ENCODE data around the gene MMS19.
"Not testable (repeated sequence)": the region's sequence is repeated elsewhere in the genome, so short reads cannot be mapped to it uniquely, and the experiment has no call there.

MMS19 gene

DNA sequence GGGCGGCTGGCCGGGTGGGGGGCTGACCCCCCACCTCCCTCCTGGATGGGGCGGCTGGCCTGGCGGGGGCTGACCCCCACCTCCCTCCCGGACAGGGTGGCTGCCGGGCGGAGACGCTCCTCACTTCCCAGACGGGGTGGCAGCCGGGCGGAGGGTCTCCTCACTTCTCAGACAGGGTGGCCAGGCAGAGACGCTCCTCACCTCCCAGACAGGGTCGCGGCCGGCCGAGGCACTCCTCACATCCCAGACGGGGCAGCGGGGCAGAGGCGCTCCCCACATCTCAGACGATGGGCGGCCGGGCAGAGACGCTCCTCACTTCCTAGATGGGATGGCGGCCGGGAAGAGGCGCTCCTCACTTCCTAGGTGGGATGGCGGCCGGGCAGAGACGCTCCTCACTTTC, 30.7 kb upstream of the MMS19 start:
- DNase-seq, result not testable (repeated sequence)

DNA sequence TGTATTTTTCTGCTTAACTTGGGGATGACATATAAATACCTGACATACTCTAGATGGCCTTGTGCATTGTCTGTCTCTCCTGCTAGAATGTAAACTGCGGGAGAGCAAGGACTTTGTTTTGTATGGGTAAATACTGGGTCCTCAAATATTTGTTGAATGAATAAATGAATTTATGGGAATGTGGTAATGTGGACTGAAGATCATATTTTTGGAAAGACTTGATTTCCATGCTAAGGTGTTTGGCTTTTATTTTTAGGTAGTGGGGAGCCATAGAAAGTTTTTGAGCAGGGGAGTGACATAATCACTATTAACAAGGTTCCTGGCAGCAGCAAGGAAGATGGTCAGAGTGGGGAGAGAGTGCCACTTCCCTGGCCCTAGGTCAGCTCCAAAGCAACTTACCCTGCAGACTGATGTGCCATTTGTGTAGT, 27.5 kb upstream of the MMS19 start:
- no peak for DNase-seq

DNA sequence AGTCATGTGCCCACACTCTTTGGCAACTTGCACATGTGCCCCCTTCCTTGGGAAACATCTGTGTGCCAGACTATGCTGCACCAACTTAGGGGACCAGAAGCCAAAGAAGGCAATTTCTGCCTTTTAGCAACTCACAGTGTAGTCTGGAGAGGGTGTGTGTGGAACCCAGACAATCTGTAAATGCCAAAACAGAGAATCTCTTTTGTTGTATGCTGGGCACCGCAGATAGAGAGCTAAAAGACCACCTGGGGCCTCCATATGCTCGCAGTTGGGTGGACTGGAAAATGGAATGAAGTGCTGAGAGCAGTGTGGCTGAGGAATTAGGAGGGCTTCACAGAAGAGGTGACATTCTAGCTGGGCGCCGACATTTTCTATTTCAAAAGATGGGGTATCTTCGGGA, 26.9 kb upstream of the MMS19 start:
- no peak for DNase-seq

DNA sequence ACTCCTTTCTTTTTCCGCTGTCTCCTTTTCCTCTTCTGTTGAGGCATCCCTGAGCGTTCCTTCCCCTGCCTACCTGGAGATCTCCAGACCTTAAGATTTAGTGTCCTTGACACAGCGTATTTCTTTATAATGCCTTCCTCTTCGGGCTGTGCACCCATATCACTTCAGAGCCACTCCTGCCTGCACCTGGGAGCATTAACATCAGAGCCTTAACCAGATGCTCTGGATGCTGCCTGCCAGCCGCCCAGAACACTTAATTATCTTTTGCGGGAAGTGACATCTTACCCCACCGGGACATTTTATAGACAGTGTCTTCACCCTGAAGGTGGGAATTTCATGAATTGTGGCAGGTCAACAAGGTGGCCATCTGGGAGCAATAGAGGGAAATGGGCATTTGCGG, 24.7 kb upstream of the MMS19 start:
- DNase-seq, result no peak

DNA sequence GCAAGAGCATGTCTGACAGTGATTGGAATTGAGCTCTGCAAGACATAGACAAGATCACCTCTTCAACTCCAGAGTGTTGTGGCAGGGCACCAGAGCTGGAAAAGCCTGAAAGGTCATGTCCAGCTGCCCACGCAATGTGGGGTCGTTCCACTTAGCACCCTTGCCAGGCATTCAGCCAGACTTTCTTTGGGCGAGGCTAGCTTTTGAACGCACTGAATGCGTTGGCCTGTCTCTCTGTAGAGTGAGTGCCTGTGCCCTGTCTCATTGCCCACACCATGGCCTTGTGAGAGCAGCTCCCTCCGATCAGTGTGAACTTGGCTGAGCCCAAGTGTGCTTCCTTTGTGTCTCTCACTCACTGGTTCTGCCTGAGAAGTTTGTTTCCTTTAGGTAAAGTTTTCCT, 23.8 kb upstream of the MMS19 start:
- no peak for DNase-seq

DNA sequence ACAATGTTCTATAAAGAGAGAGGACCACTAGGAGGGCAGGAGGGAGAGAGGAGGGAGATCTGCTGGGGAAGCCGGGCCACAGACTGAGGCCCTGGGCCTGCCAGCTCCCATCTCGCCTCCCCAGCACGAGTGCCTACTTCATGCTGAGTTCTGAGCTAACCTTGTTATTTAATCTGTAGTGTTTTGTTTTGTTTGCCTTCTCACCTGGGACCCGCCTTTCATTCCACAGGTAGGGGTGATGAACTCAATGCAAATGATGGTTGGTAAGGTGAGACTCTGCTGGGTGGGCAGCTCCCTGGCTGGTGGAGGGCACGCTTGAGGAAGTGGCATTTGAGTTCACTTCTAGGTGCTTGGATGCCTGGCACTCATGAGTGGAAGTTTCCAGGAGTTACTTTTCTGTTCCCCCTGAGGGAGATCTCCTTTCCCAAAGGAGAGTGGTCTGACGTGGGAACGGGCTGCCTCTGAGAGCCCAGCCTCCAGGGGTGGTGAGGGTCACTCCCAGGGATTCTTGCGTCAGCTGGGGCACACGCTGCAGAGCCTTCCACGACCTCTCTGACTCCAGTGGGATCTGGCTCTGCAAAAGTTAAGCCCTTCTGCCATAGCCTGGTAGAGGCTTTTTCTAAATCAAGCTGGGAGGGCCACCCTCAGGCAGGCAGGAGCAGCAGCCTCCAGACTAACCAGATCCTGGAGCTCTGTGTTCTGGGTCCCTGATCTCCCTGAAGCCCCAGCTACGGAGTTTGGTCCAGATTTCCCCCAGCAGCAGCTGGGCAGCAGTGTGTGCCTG, 22.9 kb upstream of the MMS19 start:
- DNase-seq, result no peak

DNA sequence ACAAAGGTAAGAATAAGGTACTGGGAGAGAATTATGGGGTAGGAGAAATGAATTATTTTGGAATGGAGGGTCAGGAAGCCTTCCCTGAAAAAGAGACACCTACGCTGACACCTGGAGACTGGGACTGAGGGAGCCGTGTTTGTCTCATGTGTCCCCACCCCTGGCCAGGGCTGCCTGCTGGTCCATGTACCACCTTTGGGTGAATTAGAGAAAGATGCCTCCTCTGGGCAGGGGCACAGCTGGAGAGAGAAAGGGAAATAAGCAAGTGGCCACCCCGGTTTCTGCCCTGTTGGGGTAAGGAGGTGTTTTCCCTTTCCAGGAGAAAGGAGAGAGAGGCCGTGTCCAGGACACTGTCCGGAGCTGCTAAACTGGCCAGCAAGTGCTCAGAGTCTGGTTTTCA, 22.3 kb upstream of the MMS19 start:
- DNase-seq, result no peak

DNA sequence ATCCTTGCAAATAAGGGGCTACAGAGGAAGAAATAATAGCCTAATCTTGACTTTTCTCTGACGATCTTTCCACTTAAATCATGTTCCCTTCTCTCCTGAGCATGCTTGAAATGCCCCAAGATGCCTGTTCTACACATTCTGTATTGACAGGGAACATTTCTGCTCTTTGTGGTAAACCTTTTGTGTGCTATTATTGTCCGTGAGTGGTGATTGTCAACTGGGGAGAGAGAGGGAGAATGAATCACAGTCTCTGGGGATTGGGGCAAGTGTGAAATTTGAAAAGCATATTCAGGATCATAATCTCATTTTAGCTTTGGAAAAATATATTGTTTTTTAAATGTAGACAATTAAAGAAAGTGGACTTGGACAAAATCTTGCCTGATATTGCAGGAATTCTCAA, 21.1 kb upstream of the MMS19 start:
- DNase-seq, result no peak

DNA sequence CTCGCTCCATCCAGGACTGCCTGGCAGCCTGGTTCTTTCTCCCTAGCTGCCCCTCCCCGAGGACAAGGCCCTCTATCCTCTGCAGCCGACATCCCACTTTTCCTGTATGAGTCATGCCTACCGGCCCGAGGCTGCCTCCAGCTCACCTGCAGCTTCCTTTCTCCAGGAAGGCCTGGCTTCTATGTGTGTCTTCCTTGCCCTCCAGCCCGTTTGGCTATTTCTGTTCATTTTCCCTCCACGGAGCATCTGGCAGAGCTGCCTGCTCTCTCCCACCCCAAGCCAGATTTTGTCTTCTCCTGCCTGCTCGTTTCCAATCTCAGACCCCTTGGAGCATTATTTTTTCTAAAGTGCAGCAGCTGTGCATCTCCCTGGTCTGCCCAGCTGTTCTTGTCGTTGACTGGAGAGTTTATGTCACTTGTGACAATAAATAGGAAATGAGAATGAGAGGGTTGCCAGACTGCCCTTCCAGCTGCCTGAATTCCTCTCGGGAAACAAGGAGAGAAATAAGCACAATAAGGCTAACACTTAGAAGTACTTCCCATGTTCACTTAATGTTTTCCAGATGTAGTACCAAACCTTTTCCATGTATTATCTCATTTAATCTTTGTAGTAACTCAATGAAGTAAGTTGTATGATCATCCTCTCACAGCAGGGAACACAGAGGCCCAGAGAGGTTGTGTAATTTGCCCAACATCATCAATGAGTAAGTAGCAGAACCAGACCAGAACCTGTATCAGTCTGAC, 20.2 kb upstream of the MMS19 start:
- peak; percentile 10 for DNase-seq

DNA sequence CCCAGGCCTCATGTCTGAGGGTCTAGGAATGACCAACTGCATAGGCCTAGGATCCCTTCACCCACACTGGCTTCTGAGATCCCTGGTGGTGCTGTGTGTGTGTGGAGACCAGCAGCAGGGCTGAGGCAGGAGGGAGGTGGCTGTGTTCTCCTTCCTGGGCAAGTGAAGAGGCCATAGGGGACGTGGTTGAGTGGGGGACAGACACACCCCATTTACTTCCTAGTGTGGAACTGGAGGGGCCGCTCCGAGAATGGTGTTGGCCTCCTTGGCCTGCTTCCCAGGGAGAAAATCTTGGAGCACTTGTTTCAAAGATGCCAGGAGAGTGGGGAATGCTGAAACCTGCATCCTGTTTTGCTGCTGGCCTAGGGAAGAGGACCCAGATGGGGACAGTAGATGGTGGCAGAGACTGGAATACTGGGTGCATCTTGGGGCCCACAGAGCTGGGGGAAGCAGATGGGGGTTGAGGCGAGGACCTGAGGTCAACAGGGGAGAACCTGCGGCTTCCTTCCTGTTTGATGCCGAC, 19.6 kb upstream of the MMS19 start:
- DNase-seq, result no peak

DNA sequence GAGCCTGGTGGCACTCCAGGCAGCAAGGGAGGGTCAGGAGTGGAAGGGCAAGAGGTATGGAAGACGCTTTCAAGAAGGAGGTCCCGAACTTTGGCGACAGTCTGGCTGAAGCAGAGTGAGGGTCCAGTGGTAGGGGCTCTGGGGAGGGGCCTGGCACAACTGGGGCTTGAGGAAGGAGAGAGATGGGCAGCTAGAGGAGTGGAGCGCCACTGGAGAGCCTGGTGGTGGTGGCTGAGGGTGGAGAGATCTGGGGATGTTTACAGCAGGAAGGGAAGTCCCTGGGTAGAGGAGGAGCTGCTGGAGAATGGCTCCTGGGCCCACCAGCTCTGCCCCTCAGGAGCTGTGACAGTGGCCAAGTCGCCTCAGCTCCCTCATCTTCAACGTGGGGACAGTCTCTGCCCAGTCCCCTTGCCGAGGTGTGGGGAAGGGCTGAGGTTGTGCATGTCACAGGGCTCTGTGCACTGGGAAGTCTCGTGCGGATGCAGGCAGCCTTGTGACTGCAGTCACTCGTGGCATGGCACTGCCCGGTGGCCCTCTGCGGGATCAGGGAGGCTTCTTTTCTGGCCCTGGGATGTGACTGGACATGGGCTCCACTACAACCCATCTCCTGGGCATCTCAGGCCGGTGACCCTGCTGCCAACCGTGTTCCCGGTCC, 19.0 kb upstream of the MMS19 start:
- no peak for DNase-seq

DNA sequence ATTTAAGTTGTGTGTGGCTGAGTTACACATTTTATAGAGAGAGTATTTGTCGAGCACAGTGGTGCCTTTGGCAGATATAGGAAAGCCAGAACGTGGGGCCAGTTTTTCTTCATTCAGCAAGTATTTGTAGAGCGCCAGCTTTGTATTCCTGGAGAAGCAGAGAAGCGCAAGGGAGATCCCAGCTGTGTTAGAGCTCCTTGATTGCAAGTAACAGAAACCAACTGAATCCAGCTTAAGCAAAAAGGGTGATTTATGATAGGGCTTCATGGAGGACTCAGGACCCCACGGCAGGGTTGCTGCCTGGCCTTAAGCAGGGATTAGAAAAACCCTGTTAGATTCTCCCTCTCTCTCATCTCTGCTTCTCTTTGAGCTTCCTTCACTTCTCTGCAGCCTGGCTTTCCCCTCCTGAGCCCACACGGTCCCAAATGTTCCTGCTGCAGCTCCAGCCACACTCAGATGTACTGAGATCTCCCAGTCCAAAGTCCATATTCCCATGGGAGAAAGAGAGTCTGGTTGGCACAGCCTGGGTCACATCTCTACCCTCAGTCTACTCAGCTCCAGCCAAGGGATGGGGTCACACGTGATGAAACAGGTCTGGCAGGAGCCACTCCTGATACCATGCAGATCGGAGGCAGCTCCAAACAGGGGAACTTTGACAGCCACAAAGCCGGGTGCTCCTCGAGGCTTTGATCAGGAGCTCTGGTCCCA, 17.2 kb upstream of the MMS19 start:
- DNase-seq, result no peak

DNA sequence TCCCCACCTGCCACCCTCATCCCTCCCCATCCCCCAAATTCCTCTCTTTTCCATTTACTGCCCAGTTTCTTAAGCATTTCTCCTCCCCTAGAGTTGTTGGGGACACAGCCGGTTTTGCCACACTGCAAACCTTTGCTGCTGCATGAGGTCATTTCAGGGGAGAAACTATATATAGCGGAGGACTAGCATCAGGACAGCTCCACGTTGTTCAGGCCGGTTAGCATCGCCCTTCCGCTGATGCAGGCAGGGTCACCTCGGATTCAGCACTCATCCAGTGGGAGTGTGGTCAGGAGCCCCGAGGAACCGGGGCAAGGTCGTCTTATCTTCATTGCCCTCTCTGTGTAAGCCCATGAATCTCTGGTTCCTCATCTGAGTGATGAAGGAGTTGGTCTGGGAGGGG, 16.1 kb upstream of the MMS19 start:
- no peak for DNase-seq

DNA sequence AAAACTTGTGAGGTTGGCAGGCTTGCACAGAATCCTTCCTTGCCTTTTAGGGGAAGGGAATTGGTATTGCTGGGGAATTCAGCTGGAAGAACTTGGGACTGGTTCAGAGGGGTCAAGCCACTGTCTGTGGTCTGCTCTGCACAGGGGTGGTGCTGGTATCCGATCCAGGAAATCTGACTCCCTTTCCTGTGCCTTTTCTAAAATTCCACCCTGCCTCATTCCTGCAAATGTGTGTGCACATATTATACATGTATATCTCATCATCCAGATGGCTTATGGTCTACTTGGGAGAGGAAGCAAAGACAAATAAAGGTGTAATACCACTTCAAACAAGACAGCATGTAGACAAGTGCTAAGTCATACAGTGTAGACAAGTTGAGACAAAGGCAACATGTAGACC, 14.8 kb upstream of the MMS19 start:
- no peak for DNase-seq

DNA sequence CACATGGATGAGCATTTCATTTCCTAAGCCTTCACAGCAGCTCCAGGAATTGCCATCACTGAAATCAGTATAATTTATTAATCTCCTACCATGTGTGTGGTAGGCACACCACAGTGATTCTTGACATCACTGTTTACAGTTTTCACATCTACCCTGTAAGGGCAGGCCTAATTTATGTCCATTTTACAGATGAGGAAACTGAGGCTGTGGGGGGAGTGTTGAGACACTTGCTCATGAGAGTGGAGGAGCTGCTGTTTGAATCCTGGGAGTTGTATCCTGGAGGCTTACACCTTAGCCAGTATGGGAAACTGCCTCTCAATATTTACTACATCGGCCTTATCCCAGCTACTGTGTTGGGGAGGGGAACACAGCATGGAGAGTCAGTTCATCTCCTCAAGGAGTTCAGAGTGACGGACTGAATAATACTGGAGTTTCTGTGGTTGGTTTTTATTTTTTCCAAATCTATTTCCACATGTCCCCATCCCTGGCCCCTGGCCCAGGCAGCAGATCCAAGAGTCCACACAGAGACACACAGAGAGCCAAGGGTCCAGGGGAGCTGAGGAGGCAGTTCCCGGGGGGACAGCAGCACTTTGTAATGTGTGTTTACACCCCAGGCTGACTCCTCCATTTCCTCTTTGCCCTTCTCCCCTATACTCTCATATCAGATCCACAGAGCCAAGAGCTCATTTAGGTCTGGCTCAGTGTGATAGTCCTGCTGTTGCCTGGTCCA, 13.7 kb upstream of the MMS19 start:
- DNase-seq, result no peak

DNA sequence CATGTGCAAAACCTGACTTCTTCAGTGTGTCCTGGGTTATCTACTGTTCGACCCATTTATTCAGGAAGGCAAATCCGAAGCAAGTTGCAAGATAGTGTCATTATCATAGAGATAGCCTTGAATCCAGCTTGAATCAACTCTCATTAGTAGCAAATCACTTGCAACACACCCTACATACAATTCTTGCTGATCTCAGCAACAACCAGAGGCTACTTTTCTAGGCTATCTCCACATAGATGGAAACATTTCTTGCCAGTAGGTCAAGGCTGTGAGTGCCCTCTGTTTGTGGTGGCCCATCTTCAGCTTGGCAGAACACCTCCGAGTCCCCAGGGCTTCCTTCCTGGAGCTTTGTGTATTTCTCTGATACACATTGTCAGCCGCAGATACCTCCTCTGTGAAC, 12.5 kb upstream of the MMS19 start:
- DNase-seq, result no peak

DNA sequence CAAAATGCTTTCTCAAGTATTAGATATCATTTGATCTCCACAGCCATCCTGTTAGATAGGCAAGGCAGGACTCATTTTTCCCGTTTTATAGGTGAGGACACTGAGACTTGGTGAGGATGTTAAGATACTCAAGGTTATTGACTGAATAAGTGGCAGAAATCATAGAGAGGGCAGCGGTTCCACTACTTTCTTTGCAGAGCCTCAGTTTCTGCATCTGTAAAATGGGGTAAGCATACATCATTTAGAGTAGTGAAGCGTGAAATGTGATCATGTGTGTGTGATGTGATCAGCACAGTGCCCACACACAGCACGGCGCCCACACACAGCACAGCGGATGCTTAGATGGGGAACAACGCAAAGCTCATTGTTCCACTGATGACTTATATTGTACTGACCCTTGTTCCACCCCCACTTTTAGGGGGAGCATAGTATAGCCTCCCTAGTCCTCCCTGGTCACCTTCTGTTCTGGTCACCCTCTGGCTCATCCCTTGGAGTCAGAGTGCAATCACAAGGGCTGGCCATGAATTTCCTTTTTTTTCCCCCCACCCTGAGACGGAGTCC, 11.0 kb upstream of the MMS19 start:
- DNase-seq, result no peak

DNA sequence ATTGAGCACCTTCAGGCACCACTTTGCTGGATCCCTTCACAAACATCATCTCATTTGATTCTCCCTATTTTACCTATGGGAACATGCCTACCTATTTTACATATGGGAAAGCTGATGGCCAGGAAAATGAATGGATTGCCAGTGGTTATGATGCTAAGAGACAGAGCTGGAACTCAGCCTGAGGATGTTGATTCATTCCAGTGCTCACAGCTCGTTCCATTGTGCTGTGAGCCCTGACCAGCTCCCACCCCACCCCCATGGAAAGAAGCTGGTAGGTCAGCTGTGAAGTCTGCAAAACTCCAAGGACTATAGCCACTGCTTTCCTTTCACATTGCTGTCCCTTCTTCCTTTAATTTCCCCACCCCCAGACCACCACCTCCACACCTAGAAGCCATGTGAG, 10.1 kb upstream of the MMS19 start:
- DNase-seq, result no peak

DNA sequence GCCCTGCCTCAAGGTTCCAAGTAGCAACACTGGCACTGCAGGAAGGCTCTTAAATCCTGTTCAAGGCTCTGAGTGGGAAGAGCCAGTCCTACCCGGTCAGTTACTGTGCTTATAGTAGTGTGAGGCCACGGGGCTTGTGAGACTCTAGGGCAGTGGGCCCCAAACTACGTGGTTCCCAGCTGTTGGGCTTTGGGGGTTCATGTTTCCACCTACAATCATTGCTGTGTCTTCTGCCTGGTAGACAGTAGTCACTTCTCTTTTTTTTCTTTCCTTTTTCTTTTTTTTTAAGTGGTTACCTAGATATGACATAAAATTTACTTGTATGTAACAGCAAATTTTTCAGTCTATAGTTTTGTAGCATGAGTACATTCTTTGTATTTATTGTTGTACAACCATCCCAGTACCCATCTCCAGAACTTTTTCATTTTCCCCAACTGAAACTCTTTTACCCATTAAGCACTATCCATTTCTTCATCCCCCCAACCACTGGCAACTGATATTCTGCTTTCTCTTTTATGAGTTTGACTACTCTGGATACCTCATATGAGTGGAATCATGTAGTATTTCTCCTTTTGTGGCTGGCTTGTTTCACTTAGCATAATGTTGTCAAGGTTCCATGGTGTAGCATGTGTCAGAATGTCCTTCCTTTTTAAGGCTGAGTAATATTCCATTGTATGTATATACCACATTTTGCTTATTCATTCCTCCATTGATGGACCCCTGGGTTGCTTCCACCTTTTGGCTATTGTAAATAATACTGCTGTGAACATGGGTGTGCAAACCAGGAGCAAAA, 8.2 kb upstream of the MMS19 start:
- peak; percentile 66 for DNase-seq

DNA sequence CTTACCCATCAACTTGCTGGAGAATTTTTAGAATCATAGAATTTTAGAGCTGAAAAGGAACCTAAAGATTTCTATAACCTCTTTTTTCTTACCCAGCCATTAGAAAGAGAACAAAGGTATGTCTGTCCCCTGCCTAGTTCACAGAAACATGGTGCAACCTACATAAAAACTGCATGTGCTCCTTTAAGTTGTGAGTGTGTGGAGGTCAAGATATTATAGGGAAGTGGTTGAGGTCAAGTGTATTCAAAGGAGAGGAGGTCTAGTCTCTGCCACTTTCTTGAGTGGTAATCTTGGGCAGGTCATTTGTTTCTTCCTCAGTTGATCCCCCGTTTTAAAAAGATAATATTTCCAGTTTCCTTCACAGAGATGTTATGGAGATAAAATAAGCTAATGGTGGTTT, 6.9 kb upstream of the MMS19 start:
- DNase-seq, result peak; percentile 51

DNA sequence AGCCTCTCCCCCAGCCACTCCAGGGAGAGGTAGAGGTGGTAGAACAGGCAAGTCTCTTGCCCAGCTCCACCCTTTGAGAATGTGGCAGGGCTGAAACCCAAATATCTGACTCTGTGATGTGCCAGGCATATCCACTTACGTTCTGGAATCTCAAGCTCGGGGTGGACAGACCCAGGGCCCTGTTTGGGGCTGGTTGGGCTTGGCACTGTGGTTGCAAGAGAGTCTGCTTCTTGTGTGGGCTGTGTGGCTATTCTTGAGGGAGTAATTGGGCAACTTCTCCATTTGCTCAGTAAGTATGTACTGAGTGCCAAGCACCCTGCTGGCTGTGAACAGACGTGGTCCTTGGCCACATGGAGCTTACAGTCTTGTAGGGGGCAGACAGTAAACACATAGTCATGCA, 5.2 kb upstream of the MMS19 start:
- DNase-seq, result peak; percentile 55

Measured in MV-4-11 (cell line).